Panc1 (cell line): Measurements from ENCODE around the gene KRTAP10-2.

Experiments
- CTCF ChIP-seq: fragments of 450-650 bp; IDR thresholded peaks from 2 replicates; pipeline ENCODE4 v1.5.1; 2017; ENCODE audit warnings: mild to moderate bottlenecking
- REST ChIP-seq, 2 experiments: IDR thresholded peaks; 2 replicates each; pipeline ENCODE4 v1.6.1; 2011 to 2012; ENCODE audit warnings: low read depth in 2 of 2, control low read depth in 1 of 2, low read length in 1 of 2, mild to moderate bottlenecking in 1 of 2, moderate library complexity in 1 of 2; ENCODE audit not compliant: insufficient read depth in 1 of 2

GRCh38 chr21:44579833-44580144 lies 28.5 kb upstream of the KRTAP10-2 start:
- TF ChIP-seq REST (IDR thresholded peaks at IDR 0.05; ENCODE audit: insufficient read depth in 1 of 2, low read depth in 2 of 2, low read length in 1 of 2) (no peak), CTCF (no peak)
